ENCODE measurements around the gene BTRC.
"Not testable (repeated sequence)": the region's sequence is repeated elsewhere in the genome, so short reads cannot be mapped to it uniquely, and the experiment has no call there.

Gene BTRC

GRCh38 chr10:101353692-101354327 lies at the start of gene BTRC:
Gene BTRC, plus strand, starts transcription at chr10:101354165. Its CDS starts 16 bp downstream, at chr10:101354181.
- peak; percentile 63 to 99 (median 97) for DNase-seq

GRCh38 chr10:101304316-101304715 lies 49.6 kb upstream of the BTRC start:
- DNase-seq: peak in 12 of 56 donors; percentile 12 to 51 (median 26)

- DNase-seq: peak in 3 of 56 donors; percentile 11 to 20 (median 14)
Measured at GRCh38 chr10:101305320-101306241, 48.4 kb upstream of the BTRC start.

GRCh38 chr10:101308051-101308450 lies 45.9 kb upstream of the BTRC start:
- DNase-seq: no peak

GRCh38 chr10:101310529-101311184 lies 43.3 kb upstream of the BTRC start:
- peak in 1 of 56 donors; percentile 13 for DNase-seq

GRCh38 chr10:101311185-101312066 lies 42.5 kb upstream of the BTRC start:
- peak in 19 of 56 donors; percentile 8 to 56 (median 20) for DNase-seq

- peak in 25 of 56 donors; percentile 7 to 80 (median 32) for DNase-seq
Measured at GRCh38 chr10:101319241-101319915, 34.6 kb upstream of the BTRC start.

- DNase-seq: no peak
Measured at GRCh38 chr10:101321073-101321472, 32.9 kb upstream of the BTRC start.

- no peak for DNase-seq
Measured at GRCh38 chr10:101322266-101323108, 31.5 kb upstream of the BTRC start.

- no peak for DNase-seq
Measured at GRCh38 chr10:101323495-101323894, 30.5 kb upstream of the BTRC start.

- DNase-seq: not testable (repeated sequence)
Measured at GRCh38 chr10:101327454-101327853, 26.5 kb upstream of the BTRC start.

- DNase-seq: no peak
Measured at GRCh38 chr10:101329341-101330032, 24.5 kb upstream of the BTRC start.

- no peak for DNase-seq
Measured at GRCh38 chr10:101330231-101330630, 23.7 kb upstream of the BTRC start.

- peak in 14 of 56 donors; percentile 5 to 55 (median 18) for DNase-seq
Measured at GRCh38 chr10:101330631-101331225, 23.2 kb upstream of the BTRC start.

GRCh38 chr10:101331956-101332355 lies 22.0 kb upstream of the BTRC start:
- peak in 3 of 56 donors; percentile 8 to 24 (median 17) for DNase-seq

- not testable (repeated sequence) for DNase-seq
Measured at GRCh38 chr10:101334259-101334658, 19.7 kb upstream of the BTRC start.

- DNase-seq: no peak
Measured at GRCh38 chr10:101336382-101336781, 17.6 kb upstream of the BTRC start.

GRCh38 chr10:101337836-101338235 lies 16.1 kb upstream of the BTRC start:
- DNase-seq: no peak
